SJCRH30 (cell line): ENCODE measurements around the gene TGFBR1. TPM values are rescaled to one million over a fixed set of nuclear protein-coding genes. Genes with fewer than 3 reads are reported as not detected.

Source experiments
- DNase-seq, 2 experiments: peaks; one replicate each; pipeline ENCODE4 v3.0.0-alpha.2; 2015 to 2020
- H3K27ac ChIP-seq: fragments of 250-450 bp; sonication (Bioruptor Pico); 2 replicates; pipeline ENCODE4 v1.5.1; 2020; ENCODE audit warnings: mild to moderate bottlenecking, moderate library complexity
- H3K27me3 ChIP-seq: fragments of 250-450 bp; sonication (Bioruptor Pico); 2 replicates; pipeline ENCODE4 v1.5.1; 2020; ENCODE audit warnings: mild to moderate bottlenecking, moderate library complexity
- H3K36me3 ChIP-seq: fragments of 250-450 bp; sonication (Bioruptor Pico); 2 replicates; pipeline ENCODE4 v1.5.1; 2020; ENCODE audit warnings: mild to moderate bottlenecking, moderate library complexity
- H3K4me1 ChIP-seq: fragments of 250-450 bp; sonication (Bioruptor Pico); 2 replicates; pipeline ENCODE4 v1.5.1; 2020; ENCODE audit warnings: mild to moderate bottlenecking, moderate library complexity
- H3K4me3 ChIP-seq: fragments of 250-450 bp; sonication (Bioruptor Pico); 2 replicates; pipeline ENCODE4 v1.5.1; 2020; ENCODE audit warnings: mild to moderate bottlenecking, moderate library complexity
- H3K9me3 ChIP-seq: fragments of 250-450 bp; sonication (Bioruptor Pico); replicated peaks from 2 replicates; pipeline ENCODE4 v1.5.1; 2020; ENCODE audit warnings: mild to moderate bottlenecking, moderate library complexity
- total RNA-seq: library from RNA; depleted of rRNA; stranded (reverse); fragments of >200 nt; shearing (Covaris generic); gene quantifications from 2 replicates; pipeline ENCODE4 v1.2.3, GENCODE V29; 2014

Gene TGFBR1
- total RNA-seq, 1 experiment from 2014 or later, result 97.4 TPM

GRCh38 chr9:99169982-99170761 lies 65.3 kb downstream of the TGFBR1 start:
- DNase-seq, result no peak
- Histone ChIP-seq H3K27me3 (no peaks in the 10 kb centered on the region), H3K4me3 (no peak overlapping the region), H3K27ac (no peak overlapping the region), H3K4me1 (peaks cover 17% of the 10 kb centered on the region), H3K36me3 (no peaks in the 10 kb centered on the region), H3K9me3 (no peaks in the 10 kb centered on the region)

GRCh38 chr9:99171225-99172123 lies 66.6 kb downstream of the TGFBR1 start:
- H3K27me3 ChIP-seq, result no peaks in the 10 kb centered on the region
- DNase-seq, result no peak

GRCh38 chr9:99172124-99173091 lies 67.5 kb downstream of the TGFBR1 start:
- Histone ChIP-seq H3K27ac (no peak overlapping the region), H3K36me3 (no peaks in the 10 kb centered on the region), H3K4me3 (no peak overlapping the region), H3K27me3 (no peaks in the 10 kb centered on the region), H3K4me1 (peaks cover 20% of the 10 kb centered on the region), H3K9me3 (no peaks in the 10 kb centered on the region)
- no peak for DNase-seq

More at GRCh38 chr9:99171225-99172123, 66.6 kb downstream of the TGFBR1 start:
- H3K4me3 ChIP-seq, result no peak overlapping the region
- no peaks in the 10 kb centered on the region for H3K36me3 ChIP-seq
- no peaks in the 10 kb centered on the region for H3K9me3 ChIP-seq
- peaks cover 17% of the 10 kb centered on the region for H3K4me1 ChIP-seq
- no peak overlapping the region for H3K27ac ChIP-seq

GRCh38 chr9:99173570-99174504 lies 68.9 kb downstream of the TGFBR1 start:
- no peaks in the 10 kb centered on the region for H3K9me3 ChIP-seq
- no peak overlapping the region for H3K27ac ChIP-seq
- H3K36me3 ChIP-seq, result no peaks in the 10 kb centered on the region
- no peak overlapping the region for H3K4me3 ChIP-seq
- no peaks in the 10 kb centered on the region for H3K27me3 ChIP-seq
- peak in 1 of 2 experiments; percentile 58 for DNase-seq
- peaks cover 20% of the 10 kb centered on the region for H3K4me1 ChIP-seq

- H3K4me1 ChIP-seq, result peaks cover 16% of the 10 kb centered on the region
- H3K36me3 ChIP-seq, result no peaks in the 10 kb centered on the region
- H3K9me3 ChIP-seq, result no peaks in the 10 kb centered on the region
- peak in 1 of 2 experiments; percentile 39 for DNase-seq
- no peaks in the 10 kb centered on the region for H3K27me3 ChIP-seq
- no peak overlapping the region for H3K4me3 ChIP-seq
- no peak overlapping the region for H3K27ac ChIP-seq
Measured at GRCh38 chr9:99176527-99177013, 71.7 kb downstream of the TGFBR1 start.

GRCh38 chr9:99177576-99178366 lies 72.9 kb downstream of the TGFBR1 start:
- Histone ChIP-seq H3K4me3 (no peak overlapping the region), H3K9me3 (no peaks in the 10 kb centered on the region), H3K36me3 (no peaks in the 10 kb centered on the region), H3K27ac (no peak overlapping the region), H3K4me1 (peaks cover 19% of the 10 kb centered on the region), H3K27me3 (no peaks in the 10 kb centered on the region)
- no peak for DNase-seq

GRCh38 chr9:99178912-99179872 lies 74.3 kb downstream of the TGFBR1 start:
- Histone ChIP-seq H3K27ac (no peak overlapping the region), H3K4me3 (no peak overlapping the region), H3K27me3 (no peaks in the 10 kb centered on the region), H3K9me3 (no peaks in the 10 kb centered on the region), H3K4me1 (peaks cover 9% of the 10 kb centered on the region), H3K36me3 (no peaks in the 10 kb centered on the region)
- DNase-seq, result no peak

- DNase-seq, result no peak
- Histone ChIP-seq H3K4me3 (no peak overlapping the region), H3K36me3 (no peaks in the 10 kb centered on the region), H3K4me1 (peaks cover 9% of the 10 kb centered on the region), H3K27me3 (no peaks in the 10 kb centered on the region), H3K9me3 (no peaks in the 10 kb centered on the region), H3K27ac (no peak overlapping the region)
Measured at GRCh38 chr9:99180199-99180598, 75.3 kb downstream of the TGFBR1 start.

GRCh38 chr9:99180662-99181061 lies 75.7 kb downstream of the TGFBR1 start:
- Histone ChIP-seq H3K36me3 (no peaks in the 10 kb centered on the region), H3K27ac (no peak overlapping the region), H3K27me3 (no peaks in the 10 kb centered on the region), H3K9me3 (no peaks in the 10 kb centered on the region), H3K4me1 (peaks cover 9% of the 10 kb centered on the region), H3K4me3 (no peak overlapping the region)
- no peak for DNase-seq

- no peak overlapping the region for H3K27ac ChIP-seq
- no peaks in the 10 kb centered on the region for H3K27me3 ChIP-seq
- no peak for DNase-seq
Measured at GRCh38 chr9:99181206-99181605, 76.3 kb downstream of the TGFBR1 start.

GRCh38 chr9:99181621-99182020 lies 76.7 kb downstream of the TGFBR1 start:
- DNase-seq, result peak in 1 of 2 experiments; percentile 43
- Histone ChIP-seq H3K4me3 (no peak overlapping the region), H3K27ac (no peak overlapping the region), H3K9me3 (no peaks in the 10 kb centered on the region), H3K36me3 (no peaks in the 10 kb centered on the region), H3K27me3 (no peaks in the 10 kb centered on the region), H3K4me1 (peaks cover 9% of the 10 kb centered on the region)

More at GRCh38 chr9:99181206-99181605, 76.3 kb downstream of the TGFBR1 start:
- H3K4me1 ChIP-seq, result peaks cover 9% of the 10 kb centered on the region
- no peaks in the 10 kb centered on the region for H3K9me3 ChIP-seq
- no peaks in the 10 kb centered on the region for H3K36me3 ChIP-seq
- H3K4me3 ChIP-seq, result no peak overlapping the region

- Histone ChIP-seq H3K27ac (no peak overlapping the region), H3K4me1 (peaks cover 6% of the 10 kb centered on the region; the same call in 1 of the 2 replicates), H3K27me3 (no peaks in the 10 kb centered on the region; the same call in 1 of the 2 replicates), H3K36me3 (no peaks in the 10 kb centered on the region), H3K4me3 (no peak overlapping the region), H3K9me3 (no peaks in the 10 kb centered on the region)
- DNase-seq, result no peak
Measured at GRCh38 chr9:99182356-99182755, 77.4 kb downstream of the TGFBR1 start.
